Retinal pigment epithelial cell (primary cell): Measurements from ENCODE around the gene MADCAM1.

Source experiments
- DNase-seq: peaks from one replicate; pipeline ENCODE4 v3.0.0-alpha.2; 2010; ENCODE audit warnings: low read depth
- H3K4me3 ChIP-seq: 2 replicates; pipeline ENCODE4 v1.5.1; 2011; ENCODE audit warnings: mild to moderate bottlenecking, low read length, control low read depth, moderate library complexity
- CTCF ChIP-seq: conservative IDR thresholded peaks from 2 replicates; pipeline ENCODE4 v1.5.1; 2011; ENCODE audit warnings: low read depth, low read length, control low read depth, inconsistent platforms

Gene MADCAM1

GRCh38 chr19:532561-533363, 36.5 kb downstream of the MADCAM1 start:
- H3K4me3 ChIP-seq: peak overlapping the region; percentile 87
- peak; percentile 28 for DNase-seq
- TF ChIP-seq CTCF: peak; percentile 67

DNA sequence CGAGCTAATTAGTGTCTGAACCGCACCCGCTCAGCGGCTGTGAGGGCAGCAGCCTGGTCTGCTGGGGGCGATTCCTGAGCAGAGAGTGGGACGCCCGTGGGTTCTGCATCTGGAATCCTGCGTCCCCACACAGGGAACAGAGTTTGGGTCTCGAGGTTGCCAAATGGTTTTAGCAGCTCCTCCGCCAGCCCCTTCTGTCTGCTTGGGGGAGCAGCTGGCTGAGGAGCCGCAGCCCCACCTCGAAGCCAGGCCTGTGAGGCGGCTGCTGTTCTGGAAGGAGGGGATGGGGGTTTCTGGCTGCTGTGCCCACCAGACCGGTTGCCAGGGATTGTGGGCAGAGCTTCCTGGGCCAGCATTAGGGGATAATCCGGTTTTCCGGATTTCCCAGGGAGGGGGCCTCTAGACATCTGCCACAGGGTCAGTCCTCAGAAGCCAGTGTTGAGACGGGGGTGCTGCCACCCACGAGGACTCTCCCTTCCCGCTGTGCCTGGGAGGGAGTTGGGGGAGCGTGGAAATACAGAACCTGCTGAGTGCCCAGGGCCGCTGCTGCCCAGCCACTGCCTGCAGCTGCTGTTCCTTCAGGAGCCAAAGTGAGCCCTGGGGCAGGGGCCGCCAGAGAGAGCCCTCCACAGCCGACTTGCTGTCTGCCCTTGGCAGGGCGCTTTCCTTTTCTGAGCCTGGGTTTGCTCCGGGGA, 37.2 kb downstream of the MADCAM1 start:
- DNase-seq: no peak
- H3K4me3 ChIP-seq: peak overlapping the region; percentile 87
- no peak for TF ChIP-seq CTCF

DNA sequence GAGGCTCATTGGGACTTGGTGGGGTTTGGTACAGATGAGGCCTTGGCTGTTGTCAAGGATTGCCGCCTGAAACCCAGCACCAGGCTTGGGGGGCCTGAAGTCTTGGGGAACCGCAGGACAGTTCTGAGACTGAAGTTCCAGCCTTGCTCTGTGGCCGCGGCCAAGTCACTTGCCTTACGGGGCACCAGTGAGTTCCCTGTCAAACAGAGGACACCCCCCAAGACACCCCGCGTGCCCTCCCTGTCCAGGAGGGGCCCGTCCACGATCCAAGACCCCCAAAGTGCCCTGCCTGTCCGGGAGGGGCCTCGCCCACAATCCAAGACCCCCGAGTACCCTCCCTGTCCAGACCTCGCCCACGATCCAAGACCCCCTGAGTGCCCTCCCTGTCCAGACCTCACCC, 37.8 kb downstream of the MADCAM1 start:
- peak overlapping the region; percentile 87 for H3K4me3 ChIP-seq
- no peak for DNase-seq
- no peak for TF ChIP-seq CTCF

DNA sequence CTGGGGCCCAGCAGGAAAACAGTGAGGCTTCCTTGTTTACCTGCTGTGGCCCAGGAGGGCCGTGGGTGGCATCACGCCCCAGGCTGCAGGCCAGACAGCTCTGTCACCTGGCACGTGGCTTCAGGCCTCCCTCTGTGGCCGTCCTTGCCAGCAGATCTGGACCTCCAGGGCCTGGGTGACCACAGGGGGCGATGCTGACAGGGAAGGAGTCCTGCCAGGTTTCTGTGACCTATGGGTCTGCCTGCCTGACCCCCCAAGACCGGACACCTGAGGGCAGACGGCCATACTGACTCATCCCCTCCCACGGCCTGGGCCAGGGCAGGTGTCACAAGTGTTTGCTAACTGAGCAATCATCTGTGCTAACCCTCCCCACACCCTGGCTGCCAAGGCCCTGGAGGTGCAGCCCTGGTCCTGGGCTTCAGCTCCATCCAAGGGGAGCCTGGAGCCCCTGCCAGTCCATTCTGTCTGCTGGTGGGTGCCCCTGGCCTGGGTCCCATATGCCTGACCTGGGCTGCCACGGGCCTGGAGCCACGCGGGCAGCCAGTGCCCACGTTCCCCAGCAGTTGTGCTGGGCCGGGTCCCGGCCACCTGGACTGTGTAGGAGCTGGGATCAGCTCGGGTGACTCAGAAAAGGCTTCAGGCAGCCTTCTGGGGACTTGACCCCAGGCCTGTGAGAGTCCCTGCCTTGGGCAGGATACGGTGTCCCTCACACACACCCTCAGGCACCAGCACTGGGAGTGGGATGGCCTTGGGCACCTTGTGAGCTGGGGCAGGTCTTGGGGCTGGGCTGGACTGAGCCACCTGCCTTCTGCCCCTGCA, 38.9 kb downstream of the MADCAM1 start:
- peak; percentile 17 for TF ChIP-seq CTCF
- no peak for DNase-seq
- H3K4me3 ChIP-seq: no peak overlapping the region

DNA sequence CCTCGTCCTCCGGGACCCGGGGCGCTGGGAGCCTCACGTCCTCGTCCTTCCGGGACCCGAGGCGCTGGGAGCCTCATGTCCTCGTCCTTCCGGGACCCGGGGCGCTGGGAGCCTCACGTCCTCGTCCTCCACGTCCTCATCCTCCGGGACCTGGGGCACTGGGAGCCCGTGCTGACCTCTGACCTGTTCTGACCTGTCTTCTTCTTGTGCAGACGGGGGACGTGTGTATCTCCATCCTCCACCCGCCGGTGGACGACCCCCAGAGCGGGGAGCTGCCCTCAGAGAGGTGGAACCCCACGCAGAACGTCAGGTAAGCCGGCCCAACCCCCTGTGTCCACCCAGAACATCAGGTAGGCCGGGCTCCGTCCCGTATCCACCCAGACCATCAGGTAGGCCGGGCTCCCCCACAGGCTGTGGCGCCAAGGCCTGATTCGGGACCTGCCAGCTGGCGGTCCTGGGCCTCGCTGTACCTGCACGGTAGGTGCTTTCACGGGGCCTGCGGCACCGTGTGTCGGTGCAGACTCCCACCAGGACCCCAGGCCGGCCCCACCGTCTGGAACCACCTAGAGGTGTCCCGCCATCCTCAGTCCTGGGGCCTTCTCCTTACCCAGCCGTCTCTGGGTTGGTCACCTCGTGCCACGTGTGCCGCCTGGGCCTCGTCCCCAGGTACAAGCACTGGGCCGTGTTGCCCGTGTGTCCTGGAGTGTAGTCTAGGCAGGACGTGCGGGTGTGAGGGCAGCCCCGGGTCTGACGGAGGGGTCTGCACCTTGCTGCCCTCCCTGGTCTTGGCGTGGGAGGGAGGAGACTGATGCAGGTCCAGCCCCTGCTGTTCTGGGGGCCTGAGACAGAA, 40.0 kb downstream of the MADCAM1 start:
- no peak overlapping the region for H3K4me3 ChIP-seq
- no peak for DNase-seq
- TF ChIP-seq CTCF: no peak

GRCh38 chr19:536881-537404, 40.7 kb downstream of the MADCAM1 start:
- no peak overlapping the region for H3K4me3 ChIP-seq
- no peak for DNase-seq
- TF ChIP-seq CTCF: no peak
